HG03095 (cell line): Measurements from ENCODE around the gene GANC.

Experiments
- ATAC-seq: cut with Tn5 transposase; IDR thresholded peaks from one replicate; pipeline ENCODE4 v1.9.1; 2021; ENCODE audit warnings: moderate library complexity; ENCODE audit not compliant: unreplicated experiment

The GANC gene

DNA sequence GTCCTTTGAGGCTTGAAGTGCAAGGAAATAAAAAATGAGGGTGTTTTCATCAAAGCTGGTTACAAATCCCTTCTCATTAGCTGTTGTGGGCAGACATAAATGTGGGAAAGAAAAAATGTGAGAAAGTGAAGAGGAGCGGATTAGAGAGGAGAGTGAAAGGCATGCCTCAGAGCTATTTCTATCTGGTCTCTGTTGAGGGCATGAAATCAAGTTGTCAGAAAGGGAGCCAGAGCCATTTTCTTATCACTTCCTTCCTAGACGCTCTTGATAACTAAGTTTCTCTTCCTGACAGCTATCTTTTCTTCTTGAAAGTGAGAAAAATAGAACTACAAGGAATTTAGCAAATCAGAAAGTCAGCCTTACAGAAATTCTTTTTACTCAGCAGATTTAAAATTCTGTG lies 65.5 kb downstream of the GANC start:
- no peak for ATAC-seq

DNA sequence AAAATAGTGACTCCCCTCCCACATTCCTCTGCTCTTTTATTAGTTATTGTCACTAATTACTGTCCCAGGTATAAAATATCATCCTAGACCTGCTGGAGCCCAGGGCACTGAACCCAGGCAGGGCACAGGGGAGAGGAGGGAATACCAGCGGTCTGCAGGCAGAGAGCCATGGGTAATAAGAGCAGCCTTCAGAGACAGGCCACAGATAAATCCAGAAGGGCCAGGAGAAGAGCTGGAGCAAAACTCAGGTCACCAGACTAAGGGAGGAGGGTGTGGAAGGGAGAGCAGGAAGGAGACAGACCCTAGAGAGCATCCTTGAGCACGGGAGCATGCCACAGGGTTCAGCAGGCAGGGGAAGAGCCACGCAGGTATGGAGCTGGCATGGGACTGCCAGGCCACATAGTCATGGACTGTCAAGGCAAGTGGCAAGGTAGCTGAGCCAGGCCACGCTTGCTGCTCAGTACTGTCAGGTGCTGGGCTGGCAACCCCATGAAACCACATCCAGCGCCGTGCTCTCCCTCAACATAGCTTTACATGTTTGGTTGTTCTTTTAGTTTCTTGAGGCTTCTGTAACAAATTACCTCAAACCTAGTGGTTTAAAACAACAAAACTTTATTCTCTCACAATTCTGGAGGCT lies 70.7 kb downstream of the GANC start:
- no peak for ATAC-seq

DNA sequence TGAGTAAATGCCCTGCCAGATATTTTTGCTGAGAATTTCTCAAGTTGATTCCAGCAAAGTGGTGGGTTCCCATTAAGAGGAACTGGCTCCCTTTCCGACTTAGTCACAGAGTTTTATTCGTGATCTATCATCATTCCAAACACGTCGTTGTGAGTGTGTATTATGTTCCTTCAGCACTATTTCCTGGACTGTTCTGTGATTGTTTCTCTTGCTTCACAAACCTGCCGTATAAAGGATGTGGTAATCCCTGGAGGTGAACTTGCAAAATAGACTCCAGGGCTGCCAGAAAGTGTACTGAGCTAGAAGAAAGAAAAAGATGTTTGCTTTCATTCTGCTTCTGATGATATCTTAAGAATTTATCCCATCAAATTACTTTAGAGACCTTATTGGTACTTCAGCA lies 71.8 kb downstream of the GANC start:
- no peak for ATAC-seq

DNA sequence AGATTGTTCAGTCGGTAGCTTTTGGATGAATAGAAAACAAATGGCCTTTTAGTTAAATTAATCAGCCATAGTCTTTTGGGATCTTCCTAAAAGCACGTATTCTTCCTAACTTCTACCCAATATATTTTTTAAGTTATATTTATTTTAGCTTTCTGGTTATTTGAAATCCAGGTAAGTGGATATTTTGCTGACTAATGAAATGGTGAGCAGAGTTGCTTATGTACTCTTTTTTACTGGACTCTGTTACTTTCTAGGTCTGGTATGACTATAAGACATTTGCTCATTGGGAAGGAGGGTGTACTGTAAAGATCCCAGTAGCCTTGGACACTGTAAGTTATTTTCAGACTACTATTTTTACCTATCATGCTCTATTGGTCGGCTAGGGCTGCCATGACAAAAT lies 72.5 kb downstream of the GANC start:
- no peak for ATAC-seq

DNA sequence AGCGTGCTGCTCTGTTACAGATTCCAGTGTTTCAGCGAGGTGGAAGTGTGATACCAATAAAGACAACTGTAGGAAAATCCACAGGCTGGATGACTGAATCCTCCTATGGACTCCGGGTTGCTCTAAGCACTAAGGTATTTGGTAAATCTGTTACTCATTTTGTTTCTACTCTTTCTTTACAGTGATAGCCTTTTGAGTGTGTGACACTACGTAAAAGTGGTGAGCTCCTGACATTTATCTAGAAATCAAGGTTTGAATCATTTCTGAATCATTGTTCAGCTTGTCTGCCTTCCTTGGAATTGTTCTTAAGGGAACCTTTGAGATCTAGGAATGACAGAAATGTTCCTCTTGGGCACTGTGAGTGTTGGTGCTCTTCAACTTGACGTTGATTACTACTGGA lies 75.1 kb downstream of the GANC start:
- no peak for ATAC-seq

DNA sequence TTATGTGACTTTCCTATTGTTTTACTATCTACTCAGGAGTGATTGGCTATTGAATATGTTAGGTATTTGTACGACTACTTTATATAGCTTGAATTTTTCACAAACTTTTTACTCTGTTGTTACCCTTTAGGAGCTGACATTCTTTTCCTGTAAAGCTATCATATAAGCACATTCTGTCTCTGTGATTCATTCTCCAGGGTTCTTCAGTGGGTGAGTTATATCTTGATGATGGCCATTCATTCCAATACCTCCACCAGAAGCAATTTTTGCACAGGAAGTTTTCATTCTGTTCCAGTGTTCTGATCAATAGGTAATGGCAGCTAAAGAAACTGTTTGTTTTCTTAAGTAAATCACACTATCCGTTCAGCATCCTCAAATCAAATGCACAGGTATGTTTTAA lies 76.2 kb downstream of the GANC start:
- ATAC-seq = no peak

DNA sequence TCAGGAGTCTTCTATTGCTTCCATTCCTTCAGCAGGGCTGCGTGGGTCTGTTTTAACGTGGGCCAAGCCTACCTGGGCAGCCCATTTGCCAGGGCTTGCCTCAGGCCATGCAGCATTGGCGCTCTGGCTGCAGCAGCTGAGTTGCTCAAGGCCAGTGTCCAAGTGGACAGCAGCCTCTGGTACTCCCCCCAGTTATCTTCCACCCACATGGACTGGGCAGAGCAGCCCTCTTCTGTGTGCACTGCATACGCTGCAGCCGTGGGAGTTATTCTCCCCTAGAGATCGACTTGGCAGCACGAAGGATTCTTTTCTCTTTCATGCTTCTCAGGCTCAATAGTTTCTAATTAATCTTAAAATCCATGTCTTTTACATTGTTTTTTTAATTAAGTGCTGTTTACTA lies 79.4 kb downstream of the GANC start:
- no peak for ATAC-seq

DNA sequence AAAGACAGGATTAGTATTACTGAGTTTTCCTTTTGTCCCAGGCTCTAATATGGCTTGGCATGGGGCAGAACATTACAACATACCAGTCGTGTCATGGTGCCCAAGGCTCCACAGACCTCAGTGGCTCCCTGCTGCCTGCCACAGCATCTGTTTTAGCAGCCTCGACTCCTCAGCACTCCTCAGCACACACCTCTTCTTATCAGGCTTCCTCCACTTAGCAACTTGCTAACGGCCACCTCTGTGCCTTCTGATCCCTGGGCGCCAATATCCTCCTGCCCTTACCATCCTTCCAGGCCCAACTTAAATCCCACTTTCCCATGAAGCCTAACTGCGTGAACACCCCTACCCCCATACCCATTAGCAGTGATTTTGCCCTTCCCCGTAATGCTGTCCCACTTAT lies 80.1 kb downstream of the GANC start:
- no peak for ATAC-seq

DNA sequence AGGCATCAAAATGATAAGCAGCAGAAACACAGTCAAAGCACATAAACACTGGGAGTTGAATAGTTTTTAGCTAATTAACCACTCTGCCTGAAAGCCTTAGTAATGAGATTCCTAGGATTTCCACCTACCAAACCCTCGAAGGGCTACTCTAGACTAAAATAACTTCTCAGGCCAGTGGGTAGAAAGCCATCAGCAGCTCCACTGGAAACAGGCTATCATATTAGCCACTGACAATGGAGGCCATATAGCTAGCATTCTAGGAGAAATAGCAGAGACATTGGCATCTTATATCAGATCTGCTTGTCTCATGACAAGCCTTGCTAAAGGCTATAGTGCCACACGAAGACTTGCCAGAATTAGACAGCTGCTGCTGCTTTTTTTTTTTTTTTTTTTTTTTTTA lies 81.8 kb downstream of the GANC start:
- no peak for ATAC-seq

DNA sequence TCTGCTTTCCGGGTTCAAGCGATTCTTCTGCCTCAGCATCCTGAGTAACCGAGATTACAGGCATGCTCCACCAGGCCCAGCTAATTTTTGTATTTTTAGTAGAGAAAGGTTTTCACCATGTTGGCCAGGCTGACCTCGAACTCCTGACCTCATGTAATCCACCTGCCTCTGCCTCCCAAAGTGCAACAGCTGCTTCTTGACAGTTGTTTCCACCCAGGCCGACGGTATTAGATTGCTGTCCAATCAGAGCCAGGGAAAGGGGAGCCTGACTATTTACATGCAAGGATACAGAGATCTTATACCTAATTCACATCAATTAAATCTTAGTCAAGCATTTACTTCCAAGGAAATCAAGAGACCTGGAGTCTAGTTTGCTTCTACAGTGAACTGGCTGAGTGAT lies 82.3 kb downstream of the GANC start:
- no peak for ATAC-seq

DNA sequence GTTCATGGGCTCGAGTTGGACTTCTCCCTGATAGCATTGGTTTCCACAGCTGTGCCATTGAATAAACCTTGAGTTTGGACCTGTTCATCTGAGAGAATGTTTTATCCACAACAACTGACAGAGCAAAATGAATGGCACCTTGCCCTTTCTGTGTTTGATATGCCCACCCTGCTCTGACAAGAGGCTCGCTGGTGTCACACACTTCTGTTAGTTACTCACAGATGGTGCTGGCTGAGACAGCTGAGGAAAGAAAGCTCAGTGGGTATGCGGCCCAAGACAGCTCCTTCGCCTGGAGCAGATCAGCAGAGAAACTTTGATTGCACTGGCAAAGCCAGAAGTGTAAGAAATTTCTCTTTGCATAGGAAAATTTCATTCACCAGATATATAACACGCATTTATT lies 83.8 kb downstream of the GANC start:
- no peak for ATAC-seq

DNA sequence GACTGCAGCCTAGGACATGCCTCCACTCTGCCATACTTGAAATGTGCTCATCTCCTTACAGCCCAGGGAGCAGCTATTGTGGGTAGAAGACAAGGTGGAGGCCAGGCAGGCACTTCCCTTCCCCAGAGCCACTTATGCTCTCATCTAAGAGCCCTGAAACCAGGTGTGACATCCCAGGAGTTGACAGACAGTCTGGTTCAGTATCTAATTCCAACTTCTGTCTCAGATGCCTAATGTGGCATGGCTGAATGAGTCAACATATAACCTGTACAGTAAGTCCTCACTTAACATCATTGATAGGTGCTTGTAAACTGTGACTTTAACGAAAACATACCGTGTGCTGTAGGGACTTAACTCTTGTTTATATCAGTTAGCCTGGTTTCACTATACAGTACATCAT lies 85.1 kb downstream of the GANC start:
- ATAC-seq = no peak

DNA sequence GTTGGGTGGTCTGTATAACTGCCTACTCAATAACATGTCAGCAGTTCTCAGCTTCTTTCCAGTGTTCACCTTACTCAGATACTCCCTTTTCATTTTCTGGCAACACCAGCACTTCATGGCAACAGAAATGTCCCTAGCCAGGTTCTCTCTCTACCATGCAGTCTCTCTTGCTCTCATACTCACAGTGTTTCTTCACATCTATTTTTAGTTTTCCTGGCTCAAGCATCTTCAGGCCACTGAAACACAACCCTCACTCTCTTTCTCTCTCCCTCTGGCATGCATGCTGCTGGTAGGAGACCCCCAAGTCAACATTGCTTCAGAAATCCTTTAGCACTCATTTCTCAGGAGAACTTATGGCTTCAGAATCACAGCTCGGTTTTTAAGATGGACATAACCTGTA lies 86.2 kb downstream of the GANC start, which contains the start of gene CAPN3:
Gene CAPN3 (plus strand): TSS at position 253 of the 400 bp plus-strand sequence. CDS start 305 bp downstream, outside the sequence.
- no peak for ATAC-seq

DNA sequence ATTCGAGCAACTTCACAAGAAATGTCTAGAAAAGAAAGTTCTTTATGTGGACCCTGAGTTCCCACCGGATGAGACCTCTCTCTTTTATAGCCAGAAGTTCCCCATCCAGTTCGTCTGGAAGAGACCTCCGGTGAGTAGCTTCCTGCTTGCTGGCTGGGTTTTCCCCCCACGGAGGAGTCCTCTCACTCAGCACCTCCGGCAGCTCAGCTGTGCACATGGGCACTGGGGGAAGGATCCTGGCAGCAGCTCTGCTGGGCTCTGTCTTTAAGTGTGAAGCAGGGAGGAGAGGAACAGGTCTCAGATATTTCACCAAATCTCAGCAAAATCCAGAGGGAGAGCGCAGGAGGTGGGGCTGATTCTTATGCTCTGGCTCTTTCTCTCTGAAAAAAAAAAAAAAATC lies 87.0 kb downstream of the GANC start:
- ATAC-seq = no peak

DNA sequence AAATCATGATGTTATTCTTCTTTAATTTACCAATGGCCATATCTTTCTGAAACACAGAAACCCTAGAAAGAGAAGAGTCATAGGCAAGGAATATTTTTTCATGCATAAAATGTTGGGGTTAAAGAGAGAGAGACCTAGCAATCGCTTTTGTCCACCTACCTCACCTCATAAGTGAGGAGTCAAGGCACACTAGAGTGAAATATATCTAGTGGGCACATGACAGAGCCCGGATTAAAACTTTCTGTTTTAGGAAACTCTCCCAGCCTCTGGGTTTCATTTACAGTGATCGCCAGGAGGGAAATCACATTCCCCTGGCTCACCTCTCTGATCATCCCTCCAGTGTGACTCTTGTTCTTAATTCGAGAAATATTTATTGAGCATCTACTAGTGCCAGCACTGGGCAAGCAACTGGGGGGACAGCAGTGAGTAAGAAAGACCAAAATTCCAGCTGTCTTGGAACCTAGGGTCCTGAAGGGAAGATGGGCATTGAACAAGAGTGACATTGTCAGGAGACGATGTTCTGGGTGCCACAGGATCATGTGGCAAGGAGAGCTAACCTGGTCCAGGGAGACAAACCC lies 87.6 kb downstream of the GANC start:
- no peak for ATAC-seq

DNA sequence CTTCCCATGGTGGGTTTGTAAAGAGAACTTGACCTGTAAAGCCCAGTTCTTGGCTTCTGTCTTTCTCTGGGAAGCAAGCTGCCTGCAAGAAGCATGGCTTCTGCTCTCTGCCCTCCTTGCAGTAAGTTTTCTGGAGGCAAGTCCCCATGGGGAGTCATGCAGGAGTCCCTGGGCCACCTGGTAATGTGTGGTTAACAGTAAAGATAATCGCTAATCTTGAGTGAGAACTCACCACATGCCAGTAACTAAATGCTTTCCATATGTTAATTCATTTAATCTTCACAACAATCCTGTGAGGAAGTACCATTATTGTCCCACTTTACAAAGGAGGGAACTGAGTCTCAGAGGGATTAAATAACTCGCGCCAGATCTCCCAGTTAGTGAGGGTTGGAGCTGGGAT lies 90.5 kb downstream of the GANC start:
- ATAC-seq = no peak

DNA sequence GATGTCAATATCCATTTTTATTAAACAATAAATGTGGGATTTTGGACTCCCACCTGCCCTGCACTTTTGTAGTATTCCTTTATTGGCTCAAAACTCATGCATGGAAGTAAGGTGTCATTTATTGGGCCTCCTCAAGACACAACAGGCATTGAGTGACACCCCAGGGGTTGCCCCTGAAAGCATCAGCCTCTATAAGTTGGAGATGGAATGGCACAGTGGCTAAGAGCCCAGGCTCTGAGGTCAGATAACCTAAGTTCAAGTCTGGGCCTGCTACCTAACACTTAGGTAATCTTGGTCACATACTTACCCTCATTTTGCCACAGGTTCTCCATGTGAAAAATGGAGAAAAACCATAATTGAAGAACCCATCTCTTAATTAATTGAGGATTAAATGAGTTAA lies 90.9 kb downstream of the GANC start:
- no peak for ATAC-seq

DNA sequence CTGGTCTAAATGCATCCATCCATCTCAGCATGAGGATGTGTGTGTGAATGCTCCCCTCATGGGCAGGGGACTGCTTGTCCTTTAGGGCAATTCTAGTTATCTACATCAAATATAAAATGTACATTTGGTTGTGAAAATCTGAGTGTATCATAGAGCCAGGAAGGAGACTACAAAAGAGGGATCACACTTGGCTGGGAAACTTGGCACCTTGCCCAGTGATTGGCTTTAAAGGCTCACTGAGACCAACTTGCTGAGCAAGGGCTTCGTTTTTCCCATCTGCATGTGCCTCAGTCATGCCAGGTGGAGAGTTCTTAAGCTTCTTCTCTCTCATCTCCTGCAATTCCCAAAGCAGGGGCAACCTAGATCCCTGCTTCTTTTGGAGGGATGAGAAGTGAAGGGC lies 91.5 kb downstream of the GANC start:
- ATAC-seq = no peak

DNA sequence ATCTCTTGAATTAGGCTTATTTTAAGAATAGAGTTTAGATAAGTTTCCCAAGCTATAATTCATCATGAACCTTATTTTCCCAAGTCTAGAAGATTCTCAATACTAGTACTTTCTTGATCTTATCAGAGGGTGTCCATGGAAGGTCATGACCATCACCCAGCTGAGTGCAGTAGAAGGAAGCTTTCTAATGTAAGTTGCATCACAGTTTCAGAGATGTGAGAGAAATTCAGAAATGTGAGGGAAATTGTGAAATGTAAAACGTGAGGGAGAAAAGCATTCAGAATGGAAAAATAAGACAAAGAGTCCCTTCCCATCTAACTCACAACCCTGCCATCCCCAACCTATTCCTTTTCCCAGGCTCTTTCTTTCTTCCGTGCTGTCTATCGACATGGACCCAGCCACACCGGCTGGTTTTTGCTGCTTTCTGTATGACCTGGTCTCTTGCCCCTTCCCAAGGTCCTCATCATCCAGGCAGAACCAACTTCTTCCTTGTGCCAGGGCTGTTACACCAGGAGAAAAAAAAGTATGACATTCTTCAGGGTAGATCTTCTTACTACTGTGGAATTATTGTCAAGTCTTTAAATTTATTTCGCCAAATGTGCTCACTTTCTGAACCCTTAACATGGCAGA lies 93.0 kb downstream of the GANC start:
- ATAC-seq = no peak

DNA sequence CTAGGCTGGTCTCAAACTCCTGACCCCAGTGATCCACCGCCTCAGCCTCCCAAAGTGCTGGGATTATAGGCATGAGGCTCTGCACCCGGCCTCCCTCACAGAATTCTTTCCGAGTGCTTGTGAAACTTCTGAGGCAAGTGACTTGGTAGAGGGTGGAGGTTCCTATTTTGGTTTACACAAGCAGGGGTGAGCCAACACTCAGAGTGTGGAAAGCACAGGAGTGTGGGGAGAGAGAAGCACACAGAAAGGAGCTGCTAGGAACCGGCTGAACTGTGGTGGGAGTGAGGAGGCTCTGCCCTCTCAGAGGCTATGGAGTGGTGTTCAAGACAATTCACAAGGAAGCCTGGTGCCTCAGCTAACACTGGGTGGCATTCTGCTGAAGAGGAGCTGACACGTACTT lies 94.0 kb downstream of the GANC start:
- no peak for ATAC-seq

DNA sequence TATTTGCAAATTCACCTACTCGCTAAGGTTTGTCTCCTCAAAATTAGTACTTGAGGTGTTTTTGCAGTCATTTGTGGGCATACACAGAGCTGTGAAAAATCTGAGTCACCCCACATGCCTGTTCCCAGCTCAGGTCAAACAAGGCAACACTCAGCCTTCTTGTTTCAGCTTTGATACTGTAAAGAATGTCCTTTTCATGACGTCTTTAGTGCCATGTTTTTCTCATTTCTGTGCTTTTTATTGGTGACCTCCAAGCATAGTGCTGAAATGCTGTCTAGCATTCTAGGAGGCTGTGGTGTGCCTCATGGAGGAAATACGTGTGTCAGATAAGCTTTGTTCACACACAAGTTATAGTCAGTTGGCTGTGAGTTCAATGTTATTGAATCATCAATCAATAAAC lies 95.1 kb downstream of the GANC start:
- ATAC-seq = no peak

DNA sequence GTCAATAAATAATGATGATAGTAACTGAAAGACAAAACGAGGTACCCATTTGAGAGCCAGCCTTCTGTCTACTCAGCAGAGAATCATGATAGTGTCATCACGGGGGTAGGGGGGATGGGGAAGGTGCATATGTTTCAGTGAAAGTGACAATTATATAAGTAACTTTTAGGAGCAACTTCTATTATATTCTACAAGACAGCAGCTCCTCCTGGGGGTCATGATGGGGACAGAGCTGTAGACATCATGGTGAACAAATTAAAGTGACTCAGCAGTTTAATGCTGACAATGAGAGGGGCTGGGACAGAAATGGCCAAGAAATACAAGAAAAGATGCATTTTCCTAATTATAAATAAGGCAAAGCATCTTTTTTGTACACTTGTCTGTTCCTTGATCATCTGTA lies 98.1 kb downstream of the GANC start:
- no peak for ATAC-seq

DNA sequence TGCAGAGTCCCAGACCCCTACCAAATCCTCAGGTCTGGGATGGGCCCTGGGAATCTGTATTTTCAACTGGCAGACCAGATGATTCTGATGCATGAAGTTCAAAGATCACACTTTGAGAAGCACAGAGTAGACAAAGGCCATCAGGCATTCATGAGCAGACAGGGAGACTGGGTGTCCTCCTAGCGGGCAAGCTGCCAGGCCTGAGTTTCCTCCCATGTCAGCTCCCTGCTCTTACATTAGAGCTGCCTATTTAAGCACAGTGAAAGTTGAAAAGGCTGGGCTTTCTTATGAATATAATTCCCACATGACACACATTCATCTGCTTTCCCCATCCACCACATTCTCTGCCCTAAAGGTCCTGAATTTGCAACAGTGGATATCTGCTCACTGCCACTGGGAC lies 100.3 kb downstream of the GANC start:
- ATAC-seq = no peak
